ENCODE measurements around the gene TNC.

The TNC gene

GRCh38 chr9:115005322-115005721 lies 112.6 kb downstream of the TNC start:
- no peak for DNase-seq

- DNase-seq, result no peak
Observed at GRCh38 chr9:115004545-115004944, 113.4 kb downstream of the TNC start.

GRCh38 chr9:115002371-115003120 lies 115.4 kb downstream of the TNC start:
- DNase-seq, result no peak

GRCh38 chr9:115000217-115000639 lies 117.7 kb downstream of the TNC start:
- peak in 1 of 2 donors; percentile 35 for DNase-seq

- DNase-seq, result no peak
Observed at GRCh38 chr9:114998326-114998725, 119.6 kb downstream of the TNC start.

GRCh38 chr9:114995681-114996221 lies 122.2 kb downstream of the TNC start:
- no peak for DNase-seq

- no peak for DNase-seq
Observed at GRCh38 chr9:114994768-114995167, 123.2 kb downstream of the TNC start.

- DNase-seq, result no peak
Observed at GRCh38 chr9:114991861-114992260, 126.1 kb downstream of the TNC start.

- no peak for DNase-seq
Observed at GRCh38 chr9:114990901-114991300, 127.1 kb downstream of the TNC start.

GRCh38 chr9:114989600-114990410 lies 128.2 kb downstream of the TNC start:
- peak; percentile 55 to 58 for DNase-seq

- no peak for DNase-seq
Observed at GRCh38 chr9:114988962-114989599, 128.9 kb downstream of the TNC start.

- DNase-seq, result no peak
Observed at GRCh38 chr9:114987116-114987515, 130.8 kb downstream of the TNC start.

- no peak for DNase-seq
Observed at GRCh38 chr9:114985959-114986501, 131.9 kb downstream of the TNC start.

- DNase-seq, result no peak
Observed at GRCh38 chr9:114981063-114981462, 136.9 kb downstream of the TNC start.

GRCh38 chr9:114973216-114973615 lies 144.7 kb downstream of the TNC start:
- DNase-seq, result no peak

GRCh38 chr9:114972510-114973136 lies 145.3 kb downstream of the TNC start:
- no peak for DNase-seq

All from stimulated activated CD4-positive, alpha-beta T cell treated with anti-CD3 and anti-CD28 coated beads, Interleukin-2, amount 100 ng/mL, for 48 hours (primary cell).